Esophagus squamous epithelium (tissue), 4 donors: ENCODE measurements around the gene CCDC85C.

Source experiments
- CTCF ChIP-seq, 6 experiments: fragments of 450-650 bp in 4 of 6; fragments of 200-600 bp in 2 of 6; sonication (generic) in 2 of 6; IDR thresholded peaks; one replicate each; pipeline ENCODE4 v1.5.1; 2016 to 2019; ENCODE audit warnings: antibody characterized with exemption in 6 of 6, mild to moderate bottlenecking in 4 of 6, moderate library complexity in 4 of 6
- POLR2A ChIP-seq, 4 donors: fragments of 450-650 bp; IDR thresholded peaks; one replicate each; pipeline ENCODE4 v1.6.1; 2017; ENCODE audit warnings: antibody characterized with exemption in 4 of 4, mild to moderate bottlenecking in 4 of 4, moderate library complexity in 3 of 4

DNA sequence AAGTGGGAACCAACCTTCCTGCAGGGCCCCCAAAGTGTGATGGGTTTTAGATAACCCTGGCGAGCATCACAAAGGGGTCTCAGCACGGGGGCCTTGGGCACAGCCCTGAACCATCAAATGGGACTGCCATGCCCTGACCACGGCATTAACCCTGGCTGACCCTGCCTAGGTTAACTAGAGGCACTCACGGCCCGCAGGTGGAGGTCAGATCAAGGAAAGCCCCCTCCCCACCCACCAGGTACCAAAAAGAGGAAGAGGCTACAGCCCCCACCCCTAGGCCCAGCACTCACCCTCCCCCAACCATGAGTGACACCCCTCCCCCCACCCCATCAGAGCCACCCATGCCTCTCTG, 80.3 kb downstream of the CCDC85C start:
- TF ChIP-seq CTCF (IDR thresholded peaks at IDR 0.05) (no peak), POLR2A (IDR thresholded peaks at IDR 0.05) (no peak)
